GM18499 (cell line): Measurements from ENCODE around the gene CCDC194.
"Not testable (repeated sequence)": the region's sequence is repeated elsewhere in the genome, so short reads cannot be mapped to it uniquely, and the experiment has no call there.

Source experiments
- ATAC-seq: cut with Tn5 transposase; IDR thresholded peaks from one replicate; pipeline ENCODE4 v1.9.1; 2021; ENCODE audit warnings: moderate number of reproducible peaks; ENCODE audit not compliant: insufficient read depth, unreplicated experiment

The CCDC194 gene

GRCh38 chr19:17378271-17378670, 15.7 kb downstream of the CCDC194 start:
- ATAC-seq: no peak

GRCh38 chr19:17376935-17377600, 16.9 kb downstream of the CCDC194 start, which contains the start of gene PLVAP:
Gene PLVAP (minus strand): TSS chr19:17377342. CDS start chr19:17377288, 54 bp downstream.
- ATAC-seq: no peak

- ATAC-seq: peak; percentile 88
Observed at GRCh38 chr19:17370026-17370587, 23.9 kb downstream of the CCDC194 start.

- ATAC-seq: no peak
Observed at GRCh38 chr19:17365361-17365760, 28.6 kb downstream of the CCDC194 start.

- ATAC-seq: not testable (repeated sequence)
Observed at GRCh38 chr19:17363852-17364605, 30.0 kb downstream of the CCDC194 start.

- no peak for ATAC-seq
Observed at GRCh38 chr19:17359905-17360800, 33.8 kb downstream of the CCDC194 start.

GRCh38 chr19:17358395-17358794, 35.6 kb downstream of the CCDC194 start:
- ATAC-seq: no peak

GRCh38 chr19:17357724-17358123, 36.3 kb downstream of the CCDC194 start:
- no peak for ATAC-seq

GRCh38 chr19:17357078-17357666, 36.8 kb downstream of the CCDC194 start:
- no peak for ATAC-seq

GRCh38 chr19:17353386-17353785, 40.6 kb downstream of the CCDC194 start:
- no peak for ATAC-seq

- ATAC-seq: no peak
Observed at GRCh38 chr19:17352608-17353280, 41.3 kb downstream of the CCDC194 start.

GRCh38 chr19:17351815-17352435, 42.1 kb downstream of the CCDC194 start:
- ATAC-seq: no peak

GRCh38 chr19:17348700-17349099, 45.3 kb downstream of the CCDC194 start:
- no peak for ATAC-seq

GRCh38 chr19:17347877-17348276, 46.1 kb downstream of the CCDC194 start:
- ATAC-seq: no peak

- no peak for ATAC-seq
Observed at GRCh38 chr19:17347361-17347760, 46.6 kb downstream of the CCDC194 start.

- ATAC-seq: no peak
Observed at GRCh38 chr19:17346109-17346671, 47.8 kb downstream of the CCDC194 start.

GRCh38 chr19:17341845-17342244, 52.2 kb downstream of the CCDC194 start:
- no peak for ATAC-seq

GRCh38 chr19:17341386-17341785, 52.6 kb downstream of the CCDC194 start:
- ATAC-seq: no peak

GRCh38 chr19:17340871-17341357, 53.1 kb downstream of the CCDC194 start:
- ATAC-seq: no peak
